Cardiac fibroblast (primary cell): Measurements from ENCODE around the gene XPC.

Experiments used
- DNase-seq, 2 donors: peaks; one replicate each; pipeline versions ENCODE4 v3.0.0 to v3.0.0-alpha.2; 2010; ENCODE audit warnings: low read depth in 2 of 2
- H3K4me3 ChIP-seq, 2 donors: replicated peaks in 1 of 2; 1 replicate in 1 of 2; 2 replicates in 1 of 2; pipeline ENCODE4 v1.5.1; 2011; ENCODE audit warnings: low read depth in 2 of 2, low read length in 2 of 2, mild to moderate bottlenecking in 2 of 2, moderate library complexity in 1 of 2
- CTCF ChIP-seq: IDR thresholded peaks from one replicate; pipeline ENCODE4 v1.5.1; 2011; ENCODE audit warnings: low read depth, mild to moderate bottlenecking, low read length, inconsistent platforms

XPC gene

GRCh38 chr3:14128724-14129123 lies 49.7 kb downstream of the XPC start:
- DNase-seq: no peak
- no peak for TF ChIP-seq CTCF
- no peak overlapping the region for H3K4me3 ChIP-seq

GRCh38 chr3:14127516-14128161 lies 50.8 kb downstream of the XPC start:
- TF ChIP-seq CTCF: no peak
- no peak overlapping the region for H3K4me3 ChIP-seq
- DNase-seq: no peak

GRCh38 chr3:14126887-14127505 lies 51.4 kb downstream of the XPC start:
- peak overlapping the region in 1 of 2 donors; percentile 100 for H3K4me3 ChIP-seq
- DNase-seq: no peak
- TF ChIP-seq CTCF: no peak

- no peak for DNase-seq
- TF ChIP-seq CTCF: no peak
- H3K4me3 ChIP-seq: peak overlapping the region; percentile 100
Observed at GRCh38 chr3:14126017-14126886, 52.1 kb downstream of the XPC start.

GRCh38 chr3:14125193-14126016 lies 53.0 kb downstream of the XPC start:
- no peak for TF ChIP-seq CTCF
- H3K4me3 ChIP-seq: peak overlapping the region; percentile 100
- peak; percentile 95 to 96 for DNase-seq

- TF ChIP-seq CTCF: no peak
- DNase-seq: peak; percentile 99 to 100
Observed at GRCh38 chr3:14124615-14125192, 53.7 kb downstream of the XPC start, which contains the start of the genes CHCHD4 and TMEM43. TSS of gene CHCHD4 (minus strand) at chr3:14124870. CDS start at chr3:14124676, 194 bp downstream. TSS of gene TMEM43 (plus strand) at chr3:14125052. CDS start at chr3:14125194, 142 bp downstream.

More at GRCh38 chr3:14124615-14125192, 53.7 kb downstream of the XPC start, which contains the start of the genes CHCHD4 and TMEM43:
- H3K4me3 ChIP-seq: peak within 1 kb of the TSS; percentile 100
